NCI-H2196 (cell line): Measurements from ENCODE around the gene DIAPH1.

Experiments
- DNase-seq: peaks from one replicate; lab custom pipeline; 2025; ENCODE audit not compliant: unreplicated experiment; lab: John Stamatoyannopoulos, UW

Gene DIAPH1

GRCh38 chr5:141618804-141619554 is at the start of gene DIAPH1:
Gene DIAPH1, minus strand, starts transcription at chr5:141619000. Its CDS starts 86 bp downstream, at chr5:141618914.
- peak; percentile 97 for DNase-seq

- no peak for DNase-seq
These were observed 47.5 kb upstream of the DIAPH1 start for GRCh38 chr5:141665995-141666940.

DNA sequence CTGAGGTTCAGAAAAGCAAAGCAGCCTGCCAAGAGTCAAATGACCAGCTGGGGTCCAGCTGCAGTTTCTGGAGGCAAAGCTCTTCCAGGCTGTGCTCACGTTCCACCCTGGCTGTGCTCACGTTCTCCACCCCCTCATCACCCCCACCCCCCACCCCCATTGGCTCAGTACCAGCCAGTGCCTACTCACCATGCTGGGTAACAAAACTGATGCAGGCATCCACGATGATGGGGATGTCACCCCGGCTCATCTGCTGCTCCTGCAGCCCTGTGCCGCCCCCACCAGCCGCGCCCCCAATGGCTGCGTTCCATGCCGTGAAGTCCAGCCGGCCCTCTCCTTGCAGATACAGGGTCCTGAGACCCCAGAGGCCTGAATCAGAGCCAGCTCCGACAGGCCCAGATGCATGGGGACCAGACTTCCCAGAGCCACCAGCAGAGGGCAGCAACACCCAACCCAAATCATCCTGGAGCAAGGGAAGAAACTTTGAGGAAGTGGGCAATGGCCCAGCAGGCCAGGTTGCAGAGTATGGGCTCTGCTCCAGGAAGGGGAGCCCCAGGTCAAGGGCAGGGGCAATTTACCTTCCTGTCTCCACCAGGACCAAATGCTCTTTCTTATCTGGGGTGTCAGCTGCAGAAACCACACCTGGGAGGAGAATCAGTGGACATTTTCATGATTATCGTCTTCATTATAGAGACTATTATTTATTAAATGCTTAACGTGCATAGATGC is 46.1 kb upstream of the DIAPH1 start:
- peak; percentile 60 for DNase-seq

- no peak for DNase-seq
These were observed 44.7 kb upstream of the DIAPH1 start for GRCh38 chr5:141663506-141663905.

DNA sequence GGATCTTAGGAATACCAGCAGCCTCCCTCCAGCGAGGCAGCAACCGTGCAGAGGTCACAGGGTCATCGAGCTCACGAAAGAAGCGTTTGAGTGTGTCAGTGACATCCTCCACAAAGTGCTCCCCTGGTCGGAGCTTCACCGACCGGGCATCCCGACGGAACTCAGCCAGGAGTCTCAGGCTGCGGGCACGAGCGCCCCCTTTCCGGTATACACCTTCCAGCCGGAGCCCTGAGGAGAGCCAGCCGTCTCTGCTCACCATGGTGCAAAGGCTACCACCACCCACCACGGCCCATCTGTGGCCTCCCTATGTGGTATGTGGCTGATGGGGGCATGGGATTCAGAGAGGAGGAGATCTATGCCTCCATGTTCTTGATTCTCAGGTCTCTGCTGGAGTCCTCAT is 43.2 kb upstream of the DIAPH1 start:
- no peak for DNase-seq

GRCh38 chr5:141657937-141658545 is 39.2 kb upstream of the DIAPH1 start:
- no peak for DNase-seq

DNA sequence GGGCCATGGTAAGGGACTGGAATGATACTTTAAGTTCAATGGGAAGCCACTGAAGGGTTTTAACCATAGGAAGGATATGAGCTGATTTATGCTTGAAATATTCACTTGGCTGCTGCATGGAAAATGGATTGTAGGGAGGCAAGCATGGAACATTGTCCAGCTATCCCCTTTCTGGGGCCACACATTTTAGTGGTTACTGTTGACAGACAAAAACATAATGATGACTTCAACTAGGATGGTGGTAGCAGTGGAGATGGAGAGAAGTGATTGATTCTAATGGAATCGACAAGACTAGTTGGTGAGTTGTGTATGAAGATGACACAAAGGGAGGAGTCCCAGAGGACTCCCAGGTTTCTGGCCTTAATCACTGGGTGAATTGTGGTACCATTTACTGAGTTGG is 38.6 kb upstream of the DIAPH1 start:
- DNase-seq, result no peak

GRCh38 chr5:141656396-141656795 is 37.6 kb upstream of the DIAPH1 start:
- no peak for DNase-seq

DNA sequence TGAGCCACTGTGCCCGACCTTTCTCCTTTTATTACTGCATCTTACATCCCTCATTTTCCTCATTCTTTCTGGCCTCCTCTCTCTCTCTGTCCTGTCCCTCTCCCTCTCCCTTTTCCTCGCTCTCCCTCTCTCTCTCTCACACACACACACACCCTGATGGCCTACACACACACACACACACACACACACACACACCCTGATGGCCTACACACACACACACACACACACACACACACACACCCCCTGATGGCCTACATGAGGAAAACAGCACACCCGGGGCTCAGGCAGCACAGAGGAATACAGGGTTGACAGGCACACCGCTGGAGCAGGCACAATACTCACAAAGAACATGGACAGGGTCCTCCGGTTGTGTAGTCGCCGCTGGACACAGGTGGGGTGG is 36.2 kb upstream of the DIAPH1 start:
- DNase-seq, result no peak

DNA sequence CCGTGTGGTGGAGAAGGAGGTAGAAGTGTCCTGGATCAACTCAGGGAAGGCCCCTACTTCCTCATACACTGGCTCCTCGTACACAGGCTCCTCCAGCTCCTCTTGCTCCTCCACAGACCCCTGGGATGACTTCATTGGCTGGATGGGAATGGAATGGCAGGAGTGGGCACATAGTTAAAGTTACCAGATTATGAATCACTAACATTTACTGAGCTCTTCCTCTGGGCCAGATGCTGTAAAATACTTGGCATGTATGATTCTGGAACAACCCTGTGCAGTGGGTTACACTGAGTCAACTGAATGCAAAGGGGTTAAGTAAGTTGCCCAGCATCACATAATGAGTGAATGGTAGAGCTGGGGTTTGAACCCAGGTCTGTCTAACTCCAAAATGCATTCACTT is 35.5 kb upstream of the DIAPH1 start:
- DNase-seq, result no peak

DNA sequence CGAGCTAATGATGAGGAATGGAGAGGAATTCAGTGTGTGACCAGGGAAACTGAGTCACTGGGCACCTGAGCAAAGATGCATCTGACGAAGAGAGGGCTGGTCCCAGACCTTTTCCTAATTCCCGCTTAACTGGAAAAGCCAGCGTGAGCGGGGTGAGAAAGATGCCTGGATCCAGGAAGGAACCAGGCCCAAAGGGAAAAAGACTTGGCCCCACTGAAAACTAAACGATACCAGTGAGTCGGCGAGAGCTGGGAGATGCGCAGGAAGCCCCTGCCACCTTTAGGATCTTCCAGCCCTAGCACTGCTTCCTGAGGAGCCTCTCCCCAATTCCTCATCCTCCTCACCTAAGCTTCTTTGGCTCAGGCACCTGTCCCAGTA is 32.9 kb upstream of the DIAPH1 start:
- DNase-seq, result no peak

DNA sequence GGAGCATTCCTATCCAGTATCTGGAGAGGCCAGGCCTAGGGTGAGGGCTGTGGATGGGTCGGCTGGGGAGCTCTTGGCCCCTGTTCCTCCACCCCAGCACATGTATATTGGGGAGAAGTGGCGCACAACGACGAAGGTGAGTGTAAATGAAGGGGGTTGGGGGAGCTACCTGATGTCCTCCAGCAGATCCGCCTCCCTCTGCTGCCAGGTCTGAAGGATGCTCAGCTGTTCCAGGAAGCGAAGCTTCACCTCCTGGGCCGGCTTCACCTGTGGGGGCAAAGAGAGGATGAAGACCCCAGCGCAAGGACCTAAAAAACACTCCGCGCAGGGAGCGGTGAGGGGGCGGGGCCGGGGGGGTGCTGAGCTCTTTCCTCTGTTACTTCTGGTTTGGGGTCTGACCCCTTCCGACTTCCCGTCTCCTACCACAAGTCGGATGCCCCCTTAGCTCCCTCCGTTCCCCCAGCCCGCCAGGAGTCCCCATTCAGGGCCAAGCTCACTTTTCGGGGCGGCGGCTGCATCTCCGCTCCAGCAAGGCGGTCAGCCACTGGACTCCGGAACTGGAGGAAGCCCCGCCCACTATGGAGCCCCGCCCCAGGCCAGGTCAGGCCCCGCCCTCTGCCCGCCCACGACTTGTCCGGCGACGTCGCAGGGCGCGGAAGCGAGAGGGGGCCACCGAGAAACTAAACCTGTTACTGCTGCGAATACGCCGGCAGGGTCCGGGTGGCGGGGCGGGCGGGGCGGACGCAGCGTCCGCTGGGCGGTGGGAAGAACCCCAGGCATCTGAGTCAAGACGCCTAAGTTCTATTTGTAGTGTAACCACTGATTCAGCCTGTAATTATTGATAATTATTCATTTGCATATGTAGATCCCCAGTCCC is 32.3 kb upstream of the DIAPH1 start, which contains the start of gene FCHSD1:
Gene FCHSD1, minus strand, starts transcription at position 568 of the 877 bp plus-strand sequence. Its CDS starts 50 bp downstream, at position 518.
- peak; percentile 81 for DNase-seq

GRCh38 chr5:141649972-141650371 is 31.2 kb upstream of the DIAPH1 start:
- no peak for DNase-seq

GRCh38 chr5:141649056-141649688 is 30.4 kb upstream of the DIAPH1 start:
- DNase-seq, result no peak

GRCh38 chr5:141647851-141648250 is 29.1 kb upstream of the DIAPH1 start:
- no peak for DNase-seq

DNA sequence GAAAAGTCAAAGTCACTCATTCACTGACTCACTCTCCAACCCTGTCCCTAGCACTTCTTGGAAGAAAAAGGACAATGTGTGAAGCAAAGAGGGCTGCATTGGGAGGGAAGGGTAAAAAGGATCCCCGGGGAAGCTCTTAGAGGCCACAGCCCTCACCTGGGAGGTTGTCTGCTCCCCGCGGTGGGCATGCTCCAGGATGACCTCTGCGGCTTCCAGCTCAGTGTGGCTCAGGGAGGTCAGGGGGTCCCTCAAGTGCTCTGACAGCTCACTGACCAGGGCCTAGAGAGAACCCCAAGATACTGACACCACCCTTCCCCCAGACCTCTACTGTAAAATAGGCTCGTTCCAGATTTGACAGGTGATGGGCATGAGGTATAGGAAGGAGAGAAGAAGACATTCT is 28.4 kb upstream of the DIAPH1 start:
- DNase-seq, result no peak

DNA sequence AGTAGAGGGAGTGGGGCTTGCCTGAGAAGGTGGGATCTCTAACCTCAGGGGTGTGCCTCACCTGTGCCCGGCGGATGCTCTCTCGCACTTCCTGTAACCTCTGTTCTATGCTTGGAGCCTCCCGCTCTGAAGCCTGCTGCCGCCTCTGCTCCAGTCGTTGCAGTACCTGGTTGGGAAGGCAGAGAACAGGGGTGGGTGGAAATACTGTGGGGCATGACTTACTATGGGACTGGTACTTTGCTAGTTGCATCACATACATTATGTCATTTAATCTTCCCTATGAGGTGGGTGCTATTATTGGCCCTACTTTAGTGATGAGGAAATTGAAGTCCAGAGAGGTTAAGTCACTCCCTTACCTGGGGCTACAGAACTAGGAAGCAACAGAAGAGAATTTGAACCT is 27.2 kb upstream of the DIAPH1 start:
- no peak for DNase-seq

DNA sequence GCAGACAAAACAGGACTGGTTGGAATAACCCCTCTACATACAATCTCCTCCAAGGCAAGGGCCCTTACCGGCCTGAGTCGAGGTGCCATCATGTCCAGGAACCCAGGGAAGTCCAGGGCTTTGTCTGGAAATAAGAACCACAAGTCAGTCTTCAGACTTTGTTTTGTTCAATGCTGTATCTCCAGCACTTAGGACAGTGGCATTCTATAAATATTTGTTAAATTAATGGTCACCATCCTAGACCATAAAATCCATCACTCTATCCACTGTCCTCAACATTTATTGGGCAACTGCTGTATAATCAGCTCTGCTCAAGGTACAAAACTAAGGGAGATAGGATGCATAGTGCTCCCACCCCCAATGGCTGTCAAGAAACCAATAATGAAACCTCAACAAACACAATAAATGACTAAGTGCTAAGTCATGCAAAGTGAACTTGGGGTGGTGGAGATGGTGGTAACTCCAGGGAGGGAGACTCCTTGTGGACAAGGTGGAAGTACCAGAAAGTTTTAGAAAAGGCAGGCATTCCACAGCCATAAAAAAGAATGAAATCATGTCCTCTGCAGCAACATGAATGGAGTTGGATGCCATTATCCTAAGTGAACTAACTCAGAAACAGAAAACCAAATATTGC is 23.0 kb upstream of the DIAPH1 start:
- DNase-seq, result no peak

GRCh38 chr5:141640698-141641097 is 21.9 kb upstream of the DIAPH1 start:
- no peak for DNase-seq
